Stimulated activated CD4-positive, alpha-beta T cell treated with anti-CD3 and anti-CD28 coated beads, Interleukin-4, amount 100 ng/mL, for 1 hour (primary cell): ENCODE results near the gene HTR1D.

Experiments used
- DNase-seq: peaks from one replicate; pipeline ENCODE4 v3.0.0-alpha.2; 2020

The HTR1D gene

DNA sequence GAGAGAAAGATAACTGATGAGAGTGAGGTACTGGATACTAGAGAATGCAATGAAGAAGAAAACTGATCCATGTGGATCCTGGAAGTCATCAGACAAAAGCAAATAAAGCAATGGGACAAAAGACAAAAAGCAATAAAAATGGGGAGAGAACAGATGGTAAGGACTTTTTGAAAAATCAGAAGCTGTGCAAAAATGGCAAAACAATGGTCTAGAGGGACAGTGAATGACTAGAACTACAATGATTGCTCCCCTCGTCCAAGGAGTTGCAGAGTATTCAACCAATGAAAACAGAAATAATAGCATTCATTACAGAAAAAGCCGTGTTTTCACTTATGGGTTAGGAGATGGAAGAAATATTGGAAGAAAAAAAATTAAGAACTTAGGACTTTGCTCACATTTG lies 67.2 kb downstream of the HTR1D start:
- no peak for DNase-seq

DNA sequence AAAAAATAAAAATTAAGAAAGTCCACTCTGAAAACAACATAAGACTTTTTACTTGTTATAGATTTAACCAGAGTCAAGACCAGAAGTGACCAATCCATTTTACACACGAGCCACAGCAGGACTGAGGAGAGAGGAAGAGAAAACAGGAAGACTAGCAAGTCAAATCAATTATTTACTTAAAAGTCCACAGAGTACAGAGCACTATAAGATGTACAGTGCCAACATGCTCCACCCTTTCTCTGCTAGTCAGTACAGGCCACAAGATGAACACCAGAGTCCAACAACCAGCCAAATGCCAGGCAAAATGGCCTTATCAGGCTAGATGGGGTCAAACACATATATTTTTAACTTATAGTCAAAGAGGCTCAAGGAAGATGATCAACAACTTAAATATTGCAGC lies 68.2 kb downstream of the HTR1D start:
- no peak for DNase-seq

DNA sequence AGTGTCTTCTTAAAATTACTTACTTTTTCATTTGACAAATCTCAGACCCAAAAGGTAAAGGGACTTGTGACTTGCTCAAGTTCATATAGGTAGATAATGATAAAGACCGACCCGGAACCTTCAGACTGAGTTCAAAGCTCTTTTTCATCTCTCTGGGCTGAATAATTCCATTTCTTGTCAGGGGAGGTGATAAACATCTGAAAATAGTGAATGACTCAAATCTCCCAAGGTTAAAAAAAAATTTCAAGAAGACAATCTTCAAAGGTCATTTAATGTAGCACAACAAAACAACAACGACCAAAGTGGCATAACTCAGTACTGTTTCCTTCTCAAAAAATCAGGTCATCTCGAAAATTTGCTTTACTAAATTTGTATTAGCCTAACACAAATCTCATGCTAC lies 69.2 kb downstream of the HTR1D start:
- DNase-seq = no peak
